Measurements from ENCODE around the gene NEK6. TPM values are rescaled to one million over a fixed set of nuclear protein-coding genes. Genes with fewer than 3 reads are reported as not detected.

Gene NEK6
- total and polyA plus RNA-seq, 9 of the 15 experiments (the other 6 are each of a cell fraction or from before 2014, with no cell fraction given): 3.1 to 19.0 (median 8.4) TPM

DNA sequence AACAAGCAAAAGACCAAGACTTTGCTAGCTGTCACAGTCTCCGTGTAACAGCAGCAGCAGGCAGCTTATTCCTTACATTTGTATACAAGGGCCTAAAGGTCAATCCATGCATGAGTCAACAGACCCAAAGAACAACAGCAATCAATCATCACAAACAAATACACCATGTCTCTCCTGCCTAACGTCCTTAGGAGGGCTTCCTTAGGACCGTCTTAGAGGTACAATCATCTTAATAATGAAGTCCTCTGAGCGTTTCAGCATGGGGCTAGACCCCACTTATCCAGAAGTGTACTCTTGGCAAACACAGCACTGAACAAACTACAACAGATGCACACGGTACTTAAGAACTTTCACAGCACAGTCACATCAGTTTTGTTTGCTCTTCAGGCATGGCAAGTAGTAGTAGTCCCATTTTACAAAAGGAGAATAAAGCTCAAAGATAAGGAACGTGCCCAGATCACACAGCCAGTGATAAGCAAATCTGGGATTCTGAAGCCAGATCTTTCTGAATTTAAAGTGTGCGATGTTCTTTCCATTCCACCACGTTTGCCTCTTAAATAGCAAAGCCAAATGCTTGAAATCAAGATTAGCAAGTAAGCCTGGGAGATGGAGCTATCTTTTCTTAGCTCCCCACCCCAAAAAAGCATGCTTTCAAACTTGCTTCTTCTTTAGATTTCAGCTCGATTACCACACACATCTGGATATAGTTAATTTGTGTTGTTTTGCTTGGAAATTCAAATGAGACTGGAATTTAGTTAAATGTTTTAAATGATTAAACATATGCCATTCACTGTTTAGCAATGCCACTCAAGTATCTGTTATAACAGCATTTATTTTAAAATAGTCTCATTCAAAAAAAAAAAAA lies 133.3 kb downstream of the NEK6 start:
- H3K27me3 ChIP-seq (ENCODE audit: control insufficient read depth in 2 of 2, insufficient read depth in 2 of 2, low read length in 2 of 2): no peaks in the 10 kb centered on the region
- 6% methylated on average over 9 of the region's 9 CpGs for WGBS (ENCODE audit: insufficient coverage, low coverage, missing lambda C conversion rate)
- no peak overlapping the region; a peak in 1 of 4 replicates for H3K9ac ChIP-seq (ENCODE audit: insufficient read depth in 1 of 2, low read depth in 2 of 2, low read length in 2 of 2)
- peaks cover 22% of the 10 kb centered on the region; the same call in 1 of the 2 replicates for H4K20me1 ChIP-seq (replicated peaks; ENCODE audit: control insufficient read depth, insufficient read depth, low read length)
- intact Hi-C loops (cut with micrococcal nuclease) (loop anchor here (5.0 kb wide), 1 partner anchor 69 kb away; no protein-coding TSS in a partner anchor), in situ Hi-C loops (cut with MboI) (no loop called here)
- no peaks in the 10 kb centered on the region for H3K9me1 ChIP-seq (ENCODE audit: control insufficient read depth, insufficient read depth, low read length)
- CTCF ChIA-PET (ENCODE audit: low intra/inter-chr PET ratio): no interaction called here
- POLR2A ChIA-PET: interaction anchor here (0.6 to 1.9 kb wide), 10 partner anchors 9 to 884 kb away, joined by 3 to 7 read pairs (median 4); no protein-coding TSS in a partner anchor
- peak overlapping the region; percentile 10; the same call in 2 of the 3 replicates for H3K27ac ChIP-seq (ENCODE audit: extremely low read depth, low read depth, low read length)
- peaks cover 42% of the 10 kb centered on the region for H3K36me3 ChIP-seq (ENCODE audit: control insufficient read depth, insufficient read depth, low read length)
- ATAC-seq (peak; percentile 44), FAIRE-seq (peak; percentile 78), DNase-seq (ENCODE audit: extremely low read depth in 1 of 4, low spot score in 3 of 4) (peak in 3 of 4 experiments; percentile 32 to 56 (median 50))
- H3K9me3 ChIP-seq (replicated peaks; ENCODE audit: control insufficient read depth, insufficient read depth, low read depth, low read length): no peaks in the 10 kb centered on the region
- H3K79me2 ChIP-seq (ENCODE audit: control insufficient read depth, insufficient read depth, low read length): peaks cover 99% of the 10 kb centered on the region
- H2AFZ ChIP-seq (ENCODE audit: low read depth, low read length): no peak overlapping the region
- no peak overlapping the region for H3K4me3 ChIP-seq
- peak overlapping the region; percentile 48 for H3K4me2 ChIP-seq (ENCODE audit: insufficient read depth, low read length)
- BruUV-seq (replicated peaks): no TSS peak
- H3K4me1 ChIP-seq (replicated peaks in 1 of 2; ENCODE audit: control insufficient read depth in 2 of 2, insufficient read depth in 2 of 2, low read length in 2 of 2): peaks cover 32 to 73% of the 10 kb centered on the region in 2 experiments
- TF ChIP-seq HNRNPH1 (optimal IDR thresholded peaks at IDR 0.05; ENCODE audit: low read depth, low read length): no peak
- TF ChIP-seq CHD2 (IDR thresholded peaks at IDR 0.05; ENCODE audit: low read depth, low read length): no peak
- TF ChIP-seq CTBP1 (IDR thresholded peaks at IDR 0.05; ENCODE audit: borderline replicate concordance): no peak; the same call in 1 of the 2 replicates
- TF ChIP-seq MEIS2 (IDR thresholded peaks at IDR 0.05; ENCODE audit: partially characterized antibody): peak; percentile 95
- peak; percentile 35; the same call in 1 of the 2 replicates for TF ChIP-seq JUN (IDR thresholded peaks at IDR 0.05; ENCODE audit: borderline replicate concordance, low read depth, low read length)
- TF ChIP-seq JUN (CRISPR knock-in tag; IDR thresholded peaks at IDR 0.05; ENCODE audit: borderline replicate concordance): no peak
- 0 out of 2 replicates have a peak, but pooled peaks have one; percentile 32 for TF ChIP-seq HDGF (IDR thresholded peaks at IDR 0.05)
- peak; percentile 60 for TF ChIP-seq SMARCE1 (IDR thresholded peaks at IDR 0.05)
- TF ChIP-seq JUND (IDR thresholded peaks at IDR 0.05; ENCODE audit: borderline replicate concordance, low read depth, low read length): peak; percentile 76; the same call in 1 of the 2 replicates
- TF ChIP-seq JUND (tag; IDR thresholded peaks at IDR 0.05; ENCODE audit: borderline replicate concordance, low read depth, low read length): peak; percentile 42; the same call in 1 of the 3 replicates
- TF ChIP-seq, protein P1, sequence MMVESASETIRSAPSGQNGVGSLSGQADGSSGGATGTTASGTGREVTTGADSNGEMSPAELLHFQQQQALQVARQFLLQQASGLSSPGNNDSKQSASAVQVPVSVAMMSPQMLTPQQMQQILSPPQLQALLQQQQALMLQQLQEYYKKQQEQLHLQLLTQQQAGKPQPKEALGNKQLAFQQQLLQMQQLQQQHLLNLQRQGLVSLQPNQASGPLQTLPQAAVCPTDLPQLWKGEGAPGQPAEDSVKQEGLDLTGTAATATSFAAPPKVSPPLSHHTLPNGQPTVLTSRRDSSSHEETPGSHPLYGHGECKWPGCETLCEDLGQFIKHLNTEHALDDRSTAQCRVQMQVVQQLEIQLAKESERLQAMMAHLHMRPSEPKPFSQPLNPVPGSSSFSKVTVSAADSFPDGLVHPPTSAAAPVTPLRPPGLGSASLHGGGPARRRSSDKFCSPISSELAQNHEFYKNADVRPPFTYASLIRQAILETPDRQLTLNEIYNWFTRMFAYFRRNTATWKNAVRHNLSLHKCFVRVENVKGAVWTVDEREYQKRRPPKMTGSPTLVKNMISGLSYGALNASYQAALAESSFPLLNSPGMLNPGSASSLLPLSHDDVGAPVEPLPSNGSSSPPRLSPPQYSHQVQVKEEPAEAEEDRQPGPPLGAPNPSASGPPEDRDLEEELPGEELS (CRISPR knock-in tag; IDR thresholded peaks at IDR 0.05; ENCODE audit: borderline replicate concordance): peak; percentile 83; the same call in 1 of the 2 replicates
- TF ChIP-seq MAFK (IDR thresholded peaks at IDR 0.05; ENCODE audit: low read length): no peak
- TF ChIP-seq, protein P2, sequence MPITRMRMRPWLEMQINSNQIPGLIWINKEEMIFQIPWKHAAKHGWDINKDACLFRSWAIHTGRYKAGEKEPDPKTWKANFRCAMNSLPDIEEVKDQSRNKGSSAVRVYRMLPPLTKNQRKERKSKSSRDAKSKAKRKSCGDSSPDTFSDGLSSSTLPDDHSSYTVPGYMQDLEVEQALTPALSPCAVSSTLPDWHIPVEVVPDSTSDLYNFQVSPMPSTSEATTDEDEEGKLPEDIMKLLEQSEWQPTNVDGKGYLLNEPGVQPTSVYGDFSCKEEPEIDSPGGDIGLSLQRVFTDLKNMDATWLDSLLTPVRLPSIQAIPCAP (CRISPR knock-in tag; IDR thresholded peaks at IDR 0.05; ENCODE audit: borderline replicate concordance): no peak
- peak; percentile 14; the same call in 1 of the 2 replicates for TF ChIP-seq LEF1 (IDR thresholded peaks at IDR 0.05)
- TF ChIP-seq, protein P3, sequence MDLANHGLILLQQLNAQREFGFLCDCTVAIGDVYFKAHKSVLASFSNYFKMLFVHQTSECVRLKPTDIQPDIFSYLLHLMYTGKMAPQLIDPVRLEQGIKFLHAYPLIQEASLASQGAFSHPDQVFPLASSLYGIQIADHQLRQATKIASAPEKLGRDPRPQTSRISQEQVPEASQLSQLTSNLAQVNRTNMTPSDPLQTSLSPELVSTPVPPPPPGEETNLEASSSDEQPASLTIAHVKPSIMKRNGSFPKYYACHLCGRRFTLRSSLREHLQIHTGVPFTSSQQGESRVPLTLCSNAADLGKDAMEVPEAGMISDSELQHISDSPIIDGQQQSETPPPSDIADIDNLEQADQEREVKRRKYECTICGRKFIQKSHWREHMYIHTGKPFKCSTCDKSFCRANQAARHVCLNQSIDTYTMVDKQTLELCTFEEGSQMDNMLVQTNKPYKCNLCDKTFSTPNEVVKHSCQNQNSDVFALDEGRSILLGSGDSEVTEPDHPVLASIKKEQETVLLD (IDR thresholded peaks at IDR 0.05): 0 out of 2 replicates have a peak, but pooled peaks have one; percentile 23
- peak; percentile 65 for TF ChIP-seq DPF2 (IDR thresholded peaks at IDR 0.05)
- 0 out of 2 replicates have a peak, but pooled peaks have one; percentile 30 for TF ChIP-seq FOXP1 (CRISPR knock-in tag; IDR thresholded peaks at IDR 0.05)
- TF ChIP-seq ARID1B (IDR thresholded peaks at IDR 0.05): peak; percentile 59; the same call in 1 of the 2 replicates

Data from K562 (cell line).